ENCODE measurements around the gene MAP3K14.
A peak's percentile ranks its signal among the peaks of the same experiment; 100 is the strongest.

Gene MAP3K14

GRCh38 chr17:45222289-45222995 is 94.4 kb downstream of the MAP3K14 start:
- no peak for DNase-seq
- peaks cover 76% of the 10 kb centered on the region for H3K36me3 Mint-ChIP-seq (ENCODE audit: insufficient read depth)
- peaks cover 64 to 71% of the 10 kb centered on the region in 2 donors for H3K4me1 Mint-ChIP-seq (ENCODE audit: low read depth in 2 of 2)
- H3K9me3 Mint-ChIP-seq: no peaks in the 10 kb centered on the region
- peak overlapping the region; percentile 97 to 98 for H3K4me3 Mint-ChIP-seq
- no peaks in the 10 kb centered on the region for H3K27me3 Mint-ChIP-seq
- H3K27ac Mint-ChIP-seq: peak overlapping the region; percentile 100
- no peak for ATAC-seq (replicated peaks)

- Mint-ChIP-seq H3K4me1 (ENCODE audit: low read depth in 2 of 2) (peaks cover 59 to 66% of the 10 kb centered on the region in 2 donors), H3K4me3 (peak overlapping the region; percentile 97 to 98), H3K36me3 (ENCODE audit: insufficient read depth) (peaks cover 72% of the 10 kb centered on the region)
Observed at GRCh38 chr17:45222014-45222288, 94.9 kb downstream of the MAP3K14 start.

GRCh38 chr17:45221081-45222013 is 95.5 kb downstream of the MAP3K14 start, which contains the start of gene FMNL1:
TSS of gene FMNL1 (plus strand) at chr17:45221885. CDS start at chr17:45222125, 240 bp downstream.
- H3K4me3 Mint-ChIP-seq: peak within 1 kb of the TSS; percentile 97 to 98
- H3K27me3 Mint-ChIP-seq: no peaks in the 10 kb centered on the region
- ATAC-seq (replicated peaks) (peak; percentile 13), DNase-seq (peak; percentile 55 to 60 (median 58))
- peaks cover 53 to 60% of the 10 kb centered on the region in 2 donors for H3K4me1 Mint-ChIP-seq (ENCODE audit: low read depth in 2 of 2)
- H3K36me3 Mint-ChIP-seq (ENCODE audit: insufficient read depth): peaks cover 70% of the 10 kb centered on the region
- H3K9me3 Mint-ChIP-seq: no peaks in the 10 kb centered on the region
- H3K27ac Mint-ChIP-seq: peak within 1 kb of the TSS; percentile 100

More at GRCh38 chr17:45222014-45222288, 94.9 kb downstream of the MAP3K14 start:
- ATAC-seq (replicated peaks) (no peak), DNase-seq (no peak)
- no peaks in the 10 kb centered on the region for H3K9me3 Mint-ChIP-seq
- no peaks in the 10 kb centered on the region for H3K27me3 Mint-ChIP-seq
- H3K27ac Mint-ChIP-seq: peak overlapping the region in 1 of 2 donors; percentile 100

GRCh38 chr17:45220079-45220478 is 96.7 kb downstream of the MAP3K14 start:
- DNase-seq (no peak), ATAC-seq (replicated peaks) (no peak)
- Mint-ChIP-seq H3K27me3 (no peaks in the 10 kb centered on the region), H3K4me3 (peak overlapping the region; percentile 79 to 83), H3K27ac (peak overlapping the region; percentile 41 to 88), H3K4me1 (ENCODE audit: low read depth in 2 of 2) (peaks cover 40 to 48% of the 10 kb centered on the region in 2 donors), H3K9me3 (no peaks in the 10 kb centered on the region), H3K36me3 (ENCODE audit: insufficient read depth) (peaks cover 70% of the 10 kb centered on the region)

GRCh38 chr17:45218895-45219661 is 97.7 kb downstream of the MAP3K14 start:
- Mint-ChIP-seq H3K9me3 (no peaks in the 10 kb centered on the region), H3K27ac (peak overlapping the region in 1 of 2 donors; percentile 77), H3K4me3 (peak overlapping the region; percentile 79 to 83), H3K4me1 (ENCODE audit: low read depth in 2 of 2) (peaks cover 32 to 40% of the 10 kb centered on the region in 2 donors), H3K36me3 (ENCODE audit: insufficient read depth) (peaks cover 64% of the 10 kb centered on the region), H3K27me3 (no peaks in the 10 kb centered on the region)
- ATAC-seq (replicated peaks): peak; percentile 16
- peak; percentile 86 to 92 (median 91) for DNase-seq

Measured in effector memory CD8-positive, alpha-beta T cell (primary cell).